Prostate gland (tissue), 2 donors: ENCODE results near the gene DENND6A. TPM values are rescaled to one million over a fixed set of nuclear protein-coding genes. Genes with fewer than 3 reads are reported as not detected.

Source experiments
- DNase-seq: peaks from one replicate; pipeline ENCODE4 v3.0.0-alpha.2; 2019; ENCODE audit warnings: low spot score
- H3K27ac ChIP-seq, 2 donors: fragments of 200-600 bp; sonication (generic); 2 replicates each; pipeline ENCODE4 v1.5.1; 2017 to 2019
- H3K27me3 ChIP-seq: fragments of 200-600 bp; sonication (generic); replicated peaks from 2 replicates; pipeline ENCODE4 v1.5.1; 2019; ENCODE audit not compliant: insufficient read depth
- H3K36me3 ChIP-seq, 2 donors: fragments of 200-600 bp; sonication (generic); 1 replicate in 1 of 2; 2 replicates in 1 of 2; pipeline versions ENCODE4 v1.5.1 to v1.8.1; 2017 to 2019
- H3K4me1 ChIP-seq: fragments of 200-600 bp; sonication (generic); replicated peaks from 2 replicates; pipeline ENCODE4 v1.5.1; 2019
- H3K4me3 ChIP-seq, 2 donors: fragments of 200-600 bp; sonication (generic); 2 replicates each; pipeline ENCODE4 v1.5.1; 2017 to 2019
- H3K9me3 ChIP-seq: fragments of 200-600 bp; sonication (generic); 2 replicates; pipeline ENCODE4 v1.5.1; 2017
- POLR2A ChIP-seq: fragments of 450-650 bp; IDR thresholded peaks from one replicate; pipeline ENCODE4 v1.6.1; 2016; ENCODE audit warnings: antibody characterized with exemption, mild to moderate bottlenecking
- POLR2AphosphoS5 ChIP-seq: sonication (generic); formaldehyde crosslinking; IDR thresholded peaks from one replicate; pipeline ENCODE4 v1.6.1; 2017; ENCODE audit warnings: antibody characterized with exemption
- WGBS: methylation state at CpG from one replicate; pipeline ENCODE4 v1.1.5; 2018; 5-methylcytosine and 5-hydroxymethylcytosine counted together
- intact Hi-C: fragments of 100-400 bp; cut with DNase I; formaldehyde crosslinking; loops from one replicate; pipeline ENCODE4 v1.14.2; 2022
- total RNA-seq, 2 donors: library from RNA; depleted of rRNA; stranded (reverse); fragments of >200 nt; gene quantifications; one replicate each; pipeline ENCODE4 v1.1.0, GENCODE V29; 2016
- TF ChIP-seq, protein P1 (sequence below), 4 experiments: fragments of 200-600 bp in 2 of 4; fragments of 450-650 bp in 2 of 4; sonication (generic) in 2 of 4; IDR thresholded peaks; 1 replicate in 3 of 4; 2 replicates in 1 of 4; pipeline ENCODE4 v1.5.1; 2016 to 2019; ENCODE audit warnings: antibody characterized with exemption in 4 of 4, mild to moderate bottlenecking in 2 of 4, moderate library complexity in 2 of 4

The DENND6A gene
- total RNA-seq, 2 donors from 2014 or later, result 19.4 to 26.1 TPM

- 79% methylated on average over 2 of the region's 2 CpGs for WGBS
- H3K9me3 ChIP-seq, result no peaks in the 10 kb centered on the region
- intact Hi-C loops, result no loop called here
- no peak overlapping the region for H3K4me3 ChIP-seq
- H3K36me3 ChIP-seq, result no peaks in the 10 kb centered on the region
- no peaks in the 10 kb centered on the region for H3K4me1 ChIP-seq
- TF ChIP-seq POLR2A (no peak), POLR2AphosphoS5 (no peak)
- TF ChIP-seq, protein P1, sequence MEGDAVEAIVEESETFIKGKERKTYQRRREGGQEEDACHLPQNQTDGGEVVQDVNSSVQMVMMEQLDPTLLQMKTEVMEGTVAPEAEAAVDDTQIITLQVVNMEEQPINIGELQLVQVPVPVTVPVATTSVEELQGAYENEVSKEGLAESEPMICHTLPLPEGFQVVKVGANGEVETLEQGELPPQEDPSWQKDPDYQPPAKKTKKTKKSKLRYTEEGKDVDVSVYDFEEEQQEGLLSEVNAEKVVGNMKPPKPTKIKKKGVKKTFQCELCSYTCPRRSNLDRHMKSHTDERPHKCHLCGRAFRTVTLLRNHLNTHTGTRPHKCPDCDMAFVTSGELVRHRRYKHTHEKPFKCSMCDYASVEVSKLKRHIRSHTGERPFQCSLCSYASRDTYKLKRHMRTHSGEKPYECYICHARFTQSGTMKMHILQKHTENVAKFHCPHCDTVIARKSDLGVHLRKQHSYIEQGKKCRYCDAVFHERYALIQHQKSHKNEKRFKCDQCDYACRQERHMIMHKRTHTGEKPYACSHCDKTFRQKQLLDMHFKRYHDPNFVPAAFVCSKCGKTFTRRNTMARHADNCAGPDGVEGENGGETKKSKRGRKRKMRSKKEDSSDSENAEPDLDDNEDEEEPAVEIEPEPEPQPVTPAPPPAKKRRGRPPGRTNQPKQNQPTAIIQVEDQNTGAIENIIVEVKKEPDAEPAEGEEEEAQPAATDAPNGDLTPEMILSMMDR (IDR thresholded peaks at IDR 0.05), result no peak
- no peaks in the 10 kb centered on the region for H3K27me3 ChIP-seq
- DNase-seq, result no peak
- no peak overlapping the region for H3K27ac ChIP-seq
These were observed 42.5 kb upstream of the DENND6A start for GRCh38 chr3:57735405-57735804.

- no peak for DNase-seq
- Histone ChIP-seq H3K27ac (no peak overlapping the region), H3K27me3 (no peaks in the 10 kb centered on the region), H3K4me3 (no peak overlapping the region), H3K4me1 (no peaks in the 10 kb centered on the region), H3K9me3 (no peaks in the 10 kb centered on the region), H3K36me3 (no peaks in the 10 kb centered on the region)
- WGBS, result 86% methylated on average over 2 of the region's 2 CpGs
- intact Hi-C loops, result no loop called here
- TF ChIP-seq POLR2AphosphoS5 (no peak), POLR2A (no peak)
- TF ChIP-seq, protein P1 (IDR thresholded peaks at IDR 0.05), result no peak
These were observed 40.9 kb upstream of the DENND6A start for GRCh38 chr3:57733790-57734189.

DNA sequence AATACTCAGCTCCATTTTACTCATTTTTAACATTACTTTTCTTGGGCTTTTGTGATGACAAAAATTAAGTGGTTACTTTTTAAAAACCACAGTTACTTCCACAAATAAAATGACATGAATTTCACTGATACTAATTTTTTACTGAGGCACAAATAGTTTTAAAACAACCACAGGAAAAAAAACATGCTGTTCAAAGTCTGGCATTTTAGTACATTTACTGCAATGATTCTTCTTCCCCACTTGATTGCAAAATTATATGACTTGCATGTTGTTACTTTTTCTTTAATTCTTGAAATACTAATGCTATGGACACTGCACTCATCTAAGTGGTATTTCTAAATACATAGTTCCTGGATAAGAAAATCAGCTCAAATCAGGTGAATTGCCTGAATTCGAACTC, 38.4 kb upstream of the DENND6A start:
- Histone ChIP-seq H3K27me3 (no peaks in the 10 kb centered on the region), H3K4me3 (no peak overlapping the region), H3K4me1 (no peaks in the 10 kb centered on the region), H3K9me3 (no peaks in the 10 kb centered on the region), H3K27ac (no peak overlapping the region), H3K36me3 (no peaks in the 10 kb centered on the region)
- DNase-seq, result no peak
- intact Hi-C loops, result no loop called here
- no peak for TF ChIP-seq POLR2A
- TF ChIP-seq, protein P1 (IDR thresholded peaks at IDR 0.05), result no peak
- no peak for TF ChIP-seq POLR2AphosphoS5
- 94% methylated on average over 1 of the region's 1 CpG for WGBS

DNA sequence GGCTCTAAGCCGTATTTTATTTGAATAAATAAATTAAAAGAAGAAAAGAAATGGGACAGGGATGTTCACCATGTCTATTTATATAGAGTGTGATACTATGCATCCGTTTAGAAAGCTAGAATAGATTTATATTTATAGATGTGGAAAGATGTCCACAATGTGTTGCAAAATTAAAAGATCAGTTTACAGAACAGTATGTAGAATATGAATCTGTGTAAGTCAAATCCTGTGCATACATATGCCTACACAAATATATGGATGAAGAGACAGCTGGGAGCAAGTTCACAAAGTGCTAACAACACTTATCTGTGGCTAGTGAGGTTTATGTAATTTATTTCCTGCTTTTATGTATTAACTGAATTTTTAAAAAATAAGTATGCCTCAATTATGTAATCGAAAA, 37.8 kb upstream of the DENND6A start:
- DNase-seq, result no peak
- TF ChIP-seq, protein P1 (IDR thresholded peaks at IDR 0.05), result no peak
- TF ChIP-seq POLR2AphosphoS5 (no peak), POLR2A (no peak)
- no peak overlapping the region for H3K4me3 ChIP-seq
- intact Hi-C loops, result no loop called here
- no peaks in the 10 kb centered on the region for H3K27me3 ChIP-seq
- H3K27ac ChIP-seq, result no peak overlapping the region
- H3K4me1 ChIP-seq, result no peaks in the 10 kb centered on the region
- 73% methylated on average over 3 of the region's 3 CpGs for WGBS
- no peaks in the 10 kb centered on the region for H3K36me3 ChIP-seq
- no peaks in the 10 kb centered on the region for H3K9me3 ChIP-seq

GRCh38 chr3:57729334-57730045, 36.6 kb upstream of the DENND6A start:
- Histone ChIP-seq H3K27me3 (no peaks in the 10 kb centered on the region), H3K4me3 (no peak overlapping the region), H3K4me1 (no peaks in the 10 kb centered on the region), H3K27ac (no peak overlapping the region), H3K36me3 (no peaks in the 10 kb centered on the region), H3K9me3 (no peaks in the 10 kb centered on the region)
- intact Hi-C loops, result no loop called here
- TF ChIP-seq POLR2AphosphoS5 (no peak), POLR2A (no peak)
- TF ChIP-seq, protein P1 (IDR thresholded peaks at IDR 0.05), result no peak
- DNase-seq, result no peak
- 82% methylated on average over 11 of the region's 11 CpGs for WGBS
